ENCODE data around the gene TUBB2A.

Gene TUBB2A

GRCh38 chr6:3119040-3119723, 38.2 kb downstream of the TUBB2A start:
- no peak for DNase-seq (ENCODE audit: low read depth in 2 of 2)

- peak; percentile 98 to 100 for DNase-seq (ENCODE audit: low read depth in 2 of 2)
Measured at GRCh38 chr6:3118353-3119039, 38.8 kb downstream of the TUBB2A start, which contains the start of gene BPHL. Gene BPHL (plus strand): TSS chr6:3118711. CDS start chr6:3118741, 30 bp downstream.

GRCh38 chr6:3117912-3118352, 39.4 kb downstream of the TUBB2A start:
- DNase-seq (ENCODE audit: low read depth in 2 of 2) = no peak

GRCh38 chr6:3114377-3114776, 43.0 kb downstream of the TUBB2A start:
- no peak for DNase-seq (ENCODE audit: low read depth in 2 of 2)

GRCh38 chr6:3109761-3110160, 47.6 kb downstream of the TUBB2A start:
- no peak for DNase-seq (ENCODE audit: low read depth in 2 of 2)

GRCh38 chr6:3108746-3109414, 48.5 kb downstream of the TUBB2A start:
- no peak for DNase-seq (ENCODE audit: low read depth in 2 of 2)

Measured in stimulated activated CD4-positive, alpha-beta T cell treated with anti-CD3 and anti-CD28 coated beads, Interleukin-1b, Interleukin-23, amount 100 ng/mL, for 1 hour (primary cell).